Fibroblast of gingiva (primary cell): Measurements from ENCODE around the gene HTRA3.

Source experiments
- DNase-seq: peaks from one replicate; pipeline ENCODE4 v3.0.0-alpha.2; 2011; ENCODE audit warnings: low read depth

The HTRA3 gene

GRCh38 chr4:8266508-8266907 lies 3.0 kb upstream of the HTRA3 start:
- no peak for DNase-seq

DNA sequence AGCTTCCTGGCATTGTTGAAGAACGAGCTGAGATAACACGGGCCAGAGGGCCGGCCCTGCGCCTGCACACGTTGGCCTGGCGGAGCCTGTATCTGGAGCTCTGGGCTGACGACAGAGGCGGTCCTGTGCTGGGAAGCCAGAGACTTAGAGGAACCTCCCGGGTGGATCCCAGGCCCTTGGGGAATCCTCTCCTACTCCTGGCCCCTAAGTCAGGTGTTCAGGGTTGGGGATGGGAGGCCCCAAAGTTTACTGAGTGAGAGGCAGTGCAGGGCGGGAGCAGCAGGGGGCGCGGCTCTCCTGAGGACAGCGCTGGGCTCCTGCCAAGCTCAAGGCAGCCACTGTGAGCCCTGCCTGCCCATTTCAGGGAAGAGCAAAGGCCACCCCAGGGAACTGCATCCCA lies 2.5 kb upstream of the HTRA3 start:
- no peak for DNase-seq

GRCh38 chr4:8268211-8268610 lies 1.3 kb upstream of the HTRA3 start:
- no peak for DNase-seq

DNA sequence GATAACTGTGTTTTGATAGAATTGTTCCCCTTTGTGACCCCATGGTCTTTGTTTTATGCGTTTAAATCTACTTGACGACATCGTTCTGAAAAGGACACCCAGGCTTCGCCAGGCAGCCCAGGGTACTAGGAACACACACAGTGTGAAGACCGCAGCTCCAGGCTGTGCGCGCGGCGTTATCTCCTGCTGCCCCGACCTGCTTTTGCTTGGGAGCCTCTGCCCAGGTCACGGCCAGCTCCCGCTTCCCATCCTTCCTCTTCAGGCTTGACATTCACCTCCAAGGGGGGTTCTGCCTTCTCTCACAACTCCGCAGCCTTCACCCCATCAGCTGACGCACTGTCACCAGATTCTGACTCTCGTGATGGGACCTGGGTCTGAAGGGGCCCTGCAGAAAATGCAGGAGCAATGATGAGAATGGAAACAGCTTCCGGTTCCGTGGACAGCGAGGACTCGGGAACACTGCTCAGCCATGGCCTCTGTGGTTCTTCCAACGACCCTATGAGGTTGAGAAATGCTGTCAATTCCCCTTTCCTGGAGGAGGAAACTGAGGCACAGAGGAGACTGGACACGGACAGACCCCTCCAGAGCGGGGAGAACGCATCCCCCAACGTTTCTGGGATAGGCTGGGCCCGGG lies 536 bp upstream of the HTRA3 start:
- DNase-seq: no peak

- DNase-seq: no peak
Measured at GRCh38 chr4:8270418-8270771, 841 bp downstream of the HTRA3 start.

- DNase-seq: no peak
Measured at GRCh38 chr4:8270912-8271815, 1.6 kb downstream of the HTRA3 start.

- no peak for DNase-seq
Measured at GRCh38 chr4:8271821-8272220, 2.3 kb downstream of the HTRA3 start.

DNA sequence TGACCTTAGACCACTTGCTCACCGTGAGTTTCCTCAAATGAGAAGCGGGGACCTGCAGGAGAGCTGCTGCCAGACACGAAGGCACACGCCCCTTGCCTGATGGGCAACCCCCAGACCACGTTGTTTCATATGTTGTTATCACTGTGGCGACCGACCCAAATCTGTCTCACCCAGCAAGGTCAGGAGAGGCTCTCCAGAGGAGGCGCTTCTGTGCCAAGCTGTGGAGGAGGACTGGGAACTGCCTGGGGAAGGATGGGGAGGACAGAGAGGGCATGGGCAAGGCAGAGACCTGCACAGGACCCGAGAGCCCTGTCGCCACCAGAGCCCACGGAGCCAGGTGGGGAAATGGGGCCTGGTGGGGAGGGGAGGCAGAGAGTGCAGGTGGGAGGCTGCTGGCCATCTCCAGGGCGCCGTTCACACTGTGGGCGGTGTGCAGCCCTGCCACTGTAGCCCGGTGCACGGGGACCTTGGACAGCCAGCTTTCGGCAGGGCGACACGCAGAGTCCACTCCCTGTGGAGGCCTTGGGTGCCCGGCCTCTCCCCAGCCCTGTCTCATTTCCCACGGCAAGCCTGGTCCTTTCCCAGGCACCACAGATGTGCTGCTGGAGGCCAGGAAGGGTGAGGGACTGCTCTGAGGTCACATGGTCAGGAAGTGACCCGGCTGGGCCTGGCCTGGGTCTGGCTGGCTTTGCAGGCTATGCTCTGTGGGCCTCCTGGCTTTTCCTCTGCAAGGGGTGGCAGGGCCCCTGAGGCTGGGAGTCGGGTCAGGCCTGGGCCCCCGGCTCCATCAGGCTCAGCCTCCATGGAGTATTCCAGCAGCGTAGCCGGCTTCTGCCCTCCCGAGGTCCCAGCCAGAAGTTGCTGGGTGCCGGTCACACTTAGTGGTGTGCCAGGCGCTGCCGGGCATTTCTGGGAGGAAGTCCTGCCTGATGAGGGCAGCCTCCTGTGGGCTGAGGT lies 3.2 kb downstream of the HTRA3 start:
- no peak for DNase-seq

- no peak for DNase-seq
Measured at GRCh38 chr4:8273450-8273849, 3.9 kb downstream of the HTRA3 start.

DNA sequence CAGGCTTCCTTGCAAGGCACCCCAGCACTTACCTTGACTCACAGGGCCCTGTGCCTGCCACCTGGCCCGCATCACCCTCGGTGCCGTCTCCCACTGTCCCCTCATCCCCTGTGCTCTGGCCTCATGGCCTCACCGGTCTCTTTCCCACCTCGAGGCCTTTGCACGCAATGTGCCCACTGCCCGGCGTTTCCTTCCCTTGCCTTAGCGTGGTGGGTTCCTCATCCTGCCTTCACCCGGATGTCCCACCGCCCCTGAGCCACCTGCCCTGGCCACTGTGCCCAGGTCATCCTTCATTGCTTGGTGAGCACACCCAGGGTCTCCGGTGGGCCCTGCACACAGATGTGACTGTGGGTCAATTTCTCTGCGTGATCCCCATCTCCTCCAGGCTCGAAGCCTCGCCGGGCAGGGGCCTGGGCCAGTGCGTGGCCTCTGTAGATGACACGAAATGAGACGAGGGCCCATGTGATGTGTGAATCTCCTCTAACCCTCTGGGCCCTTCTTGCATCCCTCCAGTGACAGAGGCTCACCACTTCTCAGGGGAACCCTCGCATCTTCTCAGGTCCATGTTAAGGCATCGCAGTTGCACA lies 4.6 kb downstream of the HTRA3 start:
- no peak for DNase-seq

DNA sequence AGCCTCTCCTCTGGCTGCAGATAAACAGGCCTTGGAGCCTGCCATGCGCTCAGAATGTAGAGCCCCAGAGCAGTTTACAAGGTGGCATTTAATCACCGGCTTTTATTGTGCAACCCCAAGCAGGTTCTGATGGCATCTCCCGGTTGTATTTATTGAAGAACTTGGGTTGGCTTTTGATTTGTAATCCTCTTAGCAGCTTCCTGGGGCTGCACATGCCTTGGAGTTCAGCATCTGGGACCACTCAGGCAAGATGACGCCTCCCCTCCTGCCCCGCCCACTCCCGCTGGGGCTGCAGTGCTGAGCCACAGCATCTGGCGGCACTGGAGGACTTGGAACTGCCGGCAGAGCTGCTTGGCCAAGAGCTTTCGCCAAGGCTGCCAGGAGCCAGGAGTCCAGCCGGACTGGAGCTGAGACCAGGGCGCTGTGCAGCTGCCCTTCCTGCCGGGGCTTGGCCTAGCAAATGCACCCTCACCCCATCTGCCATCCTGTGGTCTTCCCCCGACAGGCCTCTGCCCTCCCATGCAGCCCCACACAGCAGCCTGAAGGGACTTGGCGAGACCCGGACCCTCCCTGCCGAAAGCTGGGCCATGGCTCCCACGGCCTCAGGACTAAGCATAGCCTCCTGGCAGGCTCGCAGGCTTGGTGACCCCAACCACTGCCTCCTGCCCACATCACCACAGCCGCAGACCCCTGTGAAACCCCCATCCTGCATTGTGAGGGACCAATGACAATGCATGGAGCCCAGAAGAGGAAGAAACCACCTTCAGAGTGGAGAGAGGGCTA lies 5.4 kb downstream of the HTRA3 start:
- DNase-seq: peak; percentile 98

DNA sequence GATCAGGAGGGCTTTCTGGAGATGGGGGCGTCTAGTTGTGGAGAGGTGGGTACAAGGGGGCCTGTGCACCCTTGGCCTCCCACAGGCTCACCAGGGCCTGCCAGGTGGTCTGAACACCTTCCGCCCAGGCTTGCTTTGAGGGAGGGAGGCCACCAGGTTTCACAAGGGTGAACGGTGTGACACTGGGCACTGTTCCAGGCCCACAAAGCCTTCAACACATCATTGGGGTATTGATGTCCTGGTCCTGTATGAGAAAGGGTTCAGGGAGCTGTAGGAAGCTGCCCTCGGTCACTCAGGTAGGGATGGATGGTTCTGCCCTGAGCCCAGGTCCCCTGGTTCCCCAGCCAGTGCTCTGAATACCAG lies 6.0 kb downstream of the HTRA3 start:
- DNase-seq: no peak

GRCh38 chr4:8276358-8277240 lies 7.0 kb downstream of the HTRA3 start:
- DNase-seq: peak; percentile 66

DNA sequence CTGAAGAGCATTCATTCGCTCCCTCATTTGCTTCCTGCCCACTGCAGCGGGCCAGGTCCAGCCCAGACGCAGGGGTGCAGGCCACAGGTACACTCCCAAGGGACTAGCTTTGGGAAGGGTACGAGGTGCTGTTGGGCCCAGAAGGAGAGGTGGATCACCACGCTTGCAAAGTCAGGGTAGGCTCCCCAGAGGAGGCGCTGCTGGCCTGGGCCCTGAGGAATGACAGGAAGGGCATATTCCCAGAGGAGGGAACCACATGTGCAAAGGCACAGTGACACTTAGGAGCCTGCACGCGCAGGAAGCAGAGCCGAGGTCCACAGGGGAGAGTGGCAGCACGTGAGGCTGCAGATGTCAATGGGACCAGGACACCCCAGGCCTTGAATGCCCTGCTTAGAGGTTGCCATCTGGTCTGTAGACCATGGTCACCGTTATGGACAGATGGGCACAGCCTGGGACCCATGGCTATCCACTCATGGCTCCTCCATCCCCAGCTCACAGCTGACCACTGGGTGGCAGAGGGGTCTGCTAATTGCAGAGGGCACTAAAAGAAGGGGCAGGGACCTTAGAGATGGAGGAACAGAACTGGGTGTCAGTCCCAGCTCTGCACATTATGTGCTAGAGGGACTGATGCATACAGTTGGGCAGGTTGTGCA lies 7.9 kb downstream of the HTRA3 start:
- DNase-seq: no peak

- no peak for DNase-seq
Measured at GRCh38 chr4:8278009-8278395, 8.4 kb downstream of the HTRA3 start.

GRCh38 chr4:8278421-8279287 lies 9.1 kb downstream of the HTRA3 start:
- peak; percentile 44 for DNase-seq

DNA sequence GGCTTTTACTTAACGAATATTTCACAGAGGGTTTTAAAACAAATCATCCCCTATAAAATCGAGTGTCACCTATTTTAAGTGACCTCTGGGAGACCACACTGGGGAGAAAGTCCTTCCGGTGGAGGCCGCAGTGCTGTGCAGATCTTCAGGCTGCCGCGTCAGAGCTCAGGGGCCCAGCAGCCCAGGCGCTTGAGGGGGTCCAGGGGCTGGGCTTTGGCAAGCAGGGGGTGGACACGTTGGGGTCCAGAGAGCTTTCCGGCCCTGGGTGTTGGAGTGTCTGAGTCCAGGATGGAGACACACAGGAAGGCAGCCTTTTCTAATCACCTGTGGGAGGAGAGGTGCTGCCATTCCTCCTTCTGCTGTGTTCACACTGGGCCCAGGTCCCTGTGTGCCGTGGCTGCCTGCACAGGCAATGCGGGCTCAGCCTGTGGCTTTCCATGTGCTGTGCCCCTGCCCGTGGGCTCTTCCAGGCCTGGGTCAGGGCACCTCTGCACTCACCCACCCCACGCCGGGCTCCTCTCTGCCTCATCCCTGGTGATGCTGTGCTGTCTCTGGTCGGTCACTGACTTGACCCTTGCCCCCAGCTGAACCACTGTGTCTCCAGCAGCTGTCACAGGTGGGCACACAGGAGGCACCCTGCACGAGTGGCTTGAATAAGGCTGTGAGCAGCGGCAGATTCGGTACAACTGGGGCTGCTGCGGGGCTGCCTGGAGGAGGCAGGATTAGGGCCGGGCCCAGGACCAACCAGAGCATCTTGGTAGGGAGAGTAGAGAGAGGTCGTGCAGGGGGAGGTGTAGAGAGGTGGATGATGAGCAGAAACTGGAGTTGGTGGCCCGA lies 10.0 kb downstream of the HTRA3 start:
- DNase-seq: no peak
